NCI-H748 (cell line): ENCODE measurements around the gene STEAP1B.
"Not testable (repeated sequence)": the region's sequence is repeated elsewhere in the genome, so short reads cannot be mapped to it uniquely, and the experiment has no call there.

Experiments
- DNase-seq: peaks from one replicate; lab custom pipeline; 2025; ENCODE audit not compliant: unreplicated experiment; lab: John Stamatoyannopoulos, UW

The STEAP1B gene

GRCh38 chr7:22499044-22499443, 944 bp downstream of the STEAP1B start:
- DNase-seq = no peak

- DNase-seq = not testable (repeated sequence)
These were observed 3.1 kb downstream of the STEAP1B start for GRCh38 chr7:22496912-22497311.

GRCh38 chr7:22496296-22496888, 3.6 kb downstream of the STEAP1B start:
- DNase-seq = not testable (repeated sequence)

GRCh38 chr7:22493160-22493925, 6.6 kb downstream of the STEAP1B start:
- DNase-seq = not testable (repeated sequence)

- DNase-seq = peak; percentile 83
These were observed 11.1 kb downstream of the STEAP1B start for GRCh38 chr7:22488643-22489462.

GRCh38 chr7:22487978-22488642, 11.9 kb downstream of the STEAP1B start:
- DNase-seq = peak; percentile 47

- no peak for DNase-seq
These were observed 13.4 kb downstream of the STEAP1B start for GRCh38 chr7:22486597-22486996.

GRCh38 chr7:22485189-22485588, 14.8 kb downstream of the STEAP1B start:
- DNase-seq = no peak

- DNase-seq = no peak
These were observed 17.5 kb downstream of the STEAP1B start for GRCh38 chr7:22482503-22482902.

- DNase-seq = no peak
These were observed 18.3 kb downstream of the STEAP1B start for GRCh38 chr7:22481726-22482125.

GRCh38 chr7:22480523-22481075, 19.4 kb downstream of the STEAP1B start:
- peak; percentile 65 for DNase-seq

GRCh38 chr7:22477876-22478450, 22.0 kb downstream of the STEAP1B start:
- DNase-seq = no peak

GRCh38 chr7:22477262-22477661, 22.7 kb downstream of the STEAP1B start:
- no peak for DNase-seq

- no peak for DNase-seq
These were observed 23.2 kb downstream of the STEAP1B start for GRCh38 chr7:22476824-22477223.

- no peak for DNase-seq
These were observed 25.3 kb downstream of the STEAP1B start for GRCh38 chr7:22474645-22475044.

- DNase-seq = no peak
These were observed 29.0 kb downstream of the STEAP1B start for GRCh38 chr7:22470981-22471380.

GRCh38 chr7:22469371-22470143, 30.4 kb downstream of the STEAP1B start:
- DNase-seq = peak; percentile 95

- peak; percentile 37 for DNase-seq
These were observed 31.4 kb downstream of the STEAP1B start for GRCh38 chr7:22468609-22469008.

GRCh38 chr7:22464299-22464698, 35.7 kb downstream of the STEAP1B start:
- no peak for DNase-seq
